RWPE2 (cell line): ENCODE results near the gene RDH16.
A peak's percentile ranks its signal among the peaks of the same experiment; 100 is the strongest.

Experiments used
- ATAC-seq: fragments of 200-7000 bp; cut with Tn5 transposase; 3 replicates; pipeline ENCODE4 v1.9.1; 2021; ENCODE audit warnings: low read depth
- DNase-seq: peaks from one replicate; pipeline ENCODE4 v3.0.0-alpha.2; 2020; ENCODE audit warnings: low spot score
- H3K27ac ChIP-seq: fragments of 450-650 bp; 2 replicates; pipeline ENCODE4 v1.5.1; 2017; ENCODE audit warnings: mild to moderate bottlenecking; ENCODE audit not compliant: poor library complexity, severe bottlenecking
- H3K27me3 ChIP-seq: fragments of 250-450 bp; sonication (Bioruptor Pico); 2 replicates; pipeline ENCODE4 v1.5.1; 2021; ENCODE audit warnings: mild to moderate bottlenecking, moderate library complexity; ENCODE audit not compliant: insufficient read depth, poor library complexity, severe bottlenecking
- H3K36me3 ChIP-seq: fragments of 250-450 bp; sonication (Bioruptor Pico); 2 replicates; pipeline ENCODE4 v1.5.1; 2020; ENCODE audit warnings: low read depth, mild to moderate bottlenecking, moderate library complexity
- H3K4me1 ChIP-seq: fragments of 250-450 bp; sonication (Bioruptor Pico); 2 replicates; pipeline ENCODE4 v1.5.1; 2021; ENCODE audit warnings: mild to moderate bottlenecking, moderate library complexity; ENCODE audit not compliant: insufficient read depth, poor library complexity, severe bottlenecking
- H3K4me3 ChIP-seq: fragments of 250-450 bp; sonication (Bioruptor Pico); 2 replicates; pipeline ENCODE4 v1.5.1; 2021; ENCODE audit warnings: mild to moderate bottlenecking, moderate library complexity; ENCODE audit not compliant: severe bottlenecking
- H3K9me3 ChIP-seq: fragments of 250-450 bp; sonication (Bioruptor Pico); 2 replicates; pipeline ENCODE4 v1.5.1; 2021; ENCODE audit warnings: mild to moderate bottlenecking, moderate library complexity; ENCODE audit not compliant: severe bottlenecking
- CTCF ChIP-seq: fragments of 450-650 bp; IDR thresholded peaks from one replicate; pipeline ENCODE4 v1.5.1; 2017; ENCODE audit warnings: mild to moderate bottlenecking, moderate library complexity; ENCODE audit not compliant: poor library complexity, severe bottlenecking

Gene RDH16

GRCh38 chr12:56958422-56958821 lies 1.0 kb upstream of the RDH16 start:
- peaks cover 22% of the 10 kb centered on the region for H3K4me1 ChIP-seq
- no peak overlapping the region for H3K4me3 ChIP-seq
- DNase-seq, result no peak
- no peak overlapping the region for H3K27ac ChIP-seq
- H3K36me3 ChIP-seq, result no peaks in the 10 kb centered on the region
- peaks cover 7% of the 10 kb centered on the region for H3K9me3 ChIP-seq
- no peaks in the 10 kb centered on the region for H3K27me3 ChIP-seq
- no peak for ATAC-seq
- no peak for TF ChIP-seq CTCF

DNA sequence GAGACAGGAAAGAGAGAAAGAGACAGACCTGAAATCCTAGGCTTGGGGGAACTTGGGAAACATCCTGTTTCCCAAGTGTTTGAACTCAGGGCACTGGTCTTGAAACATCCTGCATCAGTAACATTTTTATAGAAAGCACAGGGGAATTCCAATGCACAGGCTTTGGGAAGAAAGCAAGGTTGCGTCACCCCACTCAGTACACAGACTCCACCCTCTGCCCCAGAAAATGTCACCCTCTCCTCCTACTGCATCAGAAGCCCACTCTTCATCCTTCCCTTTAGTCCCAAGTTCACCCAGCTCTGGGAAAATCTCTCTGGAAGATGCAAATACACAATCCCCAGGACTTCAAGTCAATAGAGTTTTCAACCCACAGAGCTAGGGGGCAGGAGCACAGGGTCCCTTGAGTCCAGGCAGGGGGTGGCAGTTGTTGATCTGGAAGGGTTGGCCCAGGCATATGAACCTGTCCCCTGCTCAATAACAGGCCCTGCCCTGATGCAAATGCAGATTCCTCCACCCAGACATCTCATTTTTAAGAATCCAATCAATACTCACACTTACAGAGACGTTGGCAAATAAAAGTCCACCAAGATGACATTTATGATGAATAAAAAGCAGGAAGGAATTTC lies 1.7 kb downstream of the RDH16 start:
- Histone ChIP-seq H3K4me3 (no peak overlapping the region), H3K27me3 (no peaks in the 10 kb centered on the region), H3K9me3 (peaks cover 7% of the 10 kb centered on the region), H3K27ac (no peak overlapping the region), H3K36me3 (no peaks in the 10 kb centered on the region), H3K4me1 (peaks cover 22% of the 10 kb centered on the region)
- DNase-seq (no peak), ATAC-seq (0 out of 3 replicates have a peak, but pooled peaks have one; percentile 17)
- TF ChIP-seq CTCF, result no peak

- Histone ChIP-seq H3K4me1 (peaks cover 22% of the 10 kb centered on the region), H3K27me3 (no peaks in the 10 kb centered on the region), H3K4me3 (no peak overlapping the region), H3K36me3 (no peaks in the 10 kb centered on the region), H3K9me3 (peaks cover 7% of the 10 kb centered on the region), H3K27ac (no peak overlapping the region)
- DNase-seq, result no peak
- TF ChIP-seq CTCF, result no peak
- no peak for ATAC-seq
These were observed 2.5 kb downstream of the RDH16 start for GRCh38 chr12:56954958-56955355.

GRCh38 chr12:56954057-56954957 lies 3.1 kb downstream of the RDH16 start:
- TF ChIP-seq CTCF, result no peak
- DNase-seq (no peak), ATAC-seq (no peak)
- no peak overlapping the region for H3K27ac ChIP-seq
- H3K36me3 ChIP-seq, result no peaks in the 10 kb centered on the region
- peaks cover 7% of the 10 kb centered on the region for H3K9me3 ChIP-seq
- no peaks in the 10 kb centered on the region for H3K27me3 ChIP-seq
- H3K4me1 ChIP-seq, result peaks cover 22% of the 10 kb centered on the region
- no peak overlapping the region for H3K4me3 ChIP-seq
